Prostate gland (tissue), 2 donors: ENCODE results near the gene NINJ2. TPM values are rescaled to one million over a fixed set of nuclear protein-coding genes. Genes with fewer than 3 reads are reported as not detected.

ENCODE experiments used
- DNase-seq: peaks from one replicate; pipeline ENCODE4 v3.0.0-alpha.2; 2019; ENCODE audit warnings: low spot score
- H3K27ac ChIP-seq, 2 donors: fragments of 200-600 bp; sonication (generic); 2 replicates each; pipeline ENCODE4 v1.5.1; 2017 to 2019
- H3K27me3 ChIP-seq: fragments of 200-600 bp; sonication (generic); replicated peaks from 2 replicates; pipeline ENCODE4 v1.5.1; 2019; ENCODE audit not compliant: insufficient read depth
- H3K36me3 ChIP-seq, 2 donors: fragments of 200-600 bp; sonication (generic); 1 replicate in 1 of 2; 2 replicates in 1 of 2; pipeline versions ENCODE4 v1.5.1 to v1.8.1; 2017 to 2019
- H3K4me1 ChIP-seq: fragments of 200-600 bp; sonication (generic); replicated peaks from 2 replicates; pipeline ENCODE4 v1.5.1; 2019
- H3K4me3 ChIP-seq, 2 donors: fragments of 200-600 bp; sonication (generic); 2 replicates each; pipeline ENCODE4 v1.5.1; 2017 to 2019
- H3K9me3 ChIP-seq: fragments of 200-600 bp; sonication (generic); 2 replicates; pipeline ENCODE4 v1.5.1; 2017
- POLR2A ChIP-seq: fragments of 450-650 bp; IDR thresholded peaks from one replicate; pipeline ENCODE4 v1.6.1; 2016; ENCODE audit warnings: antibody characterized with exemption, mild to moderate bottlenecking
- POLR2AphosphoS5 ChIP-seq: sonication (generic); formaldehyde crosslinking; IDR thresholded peaks from one replicate; pipeline ENCODE4 v1.6.1; 2017; ENCODE audit warnings: antibody characterized with exemption
- WGBS: methylation state at CpG from one replicate; pipeline ENCODE4 v1.1.5; 2018; 5-methylcytosine and 5-hydroxymethylcytosine counted together
- intact Hi-C: fragments of 100-400 bp; cut with DNase I; formaldehyde crosslinking; loops from one replicate; pipeline ENCODE4 v1.14.2; 2022
- total RNA-seq, 2 donors: library from RNA; depleted of rRNA; stranded (reverse); fragments of >200 nt; gene quantifications; one replicate each; pipeline ENCODE4 v1.1.0, GENCODE V29; 2016
- TF ChIP-seq, protein P1 (sequence below), 4 experiments: fragments of 200-600 bp in 2 of 4; fragments of 450-650 bp in 2 of 4; sonication (generic) in 2 of 4; IDR thresholded peaks; 1 replicate in 3 of 4; 2 replicates in 1 of 4; pipeline ENCODE4 v1.5.1; 2016 to 2019; ENCODE audit warnings: antibody characterized with exemption in 4 of 4, mild to moderate bottlenecking in 2 of 4, moderate library complexity in 2 of 4

Gene NINJ2
- total RNA-seq, 2 donors from 2014 or later, result 1.1 to 17.3 TPM

DNA sequence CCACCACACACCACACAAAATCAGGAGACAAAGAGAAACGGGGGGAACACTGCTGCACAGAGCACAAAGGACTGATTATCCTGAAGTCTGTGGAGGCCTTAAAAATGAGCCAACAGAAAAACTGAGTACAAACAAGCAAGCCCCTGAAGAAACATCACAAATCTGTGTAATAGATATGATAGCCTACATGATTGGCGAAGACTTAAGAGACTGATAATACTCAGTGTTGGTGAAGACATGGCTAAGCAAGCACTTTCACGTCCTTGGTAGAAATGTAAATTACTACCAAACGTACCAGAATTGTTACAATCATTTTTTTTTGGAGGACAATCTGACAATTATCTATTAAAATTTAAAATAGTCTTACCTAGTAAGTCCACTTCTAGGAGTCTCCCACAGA is 74.6 kb downstream of the NINJ2 start:
- no peak for DNase-seq
- intact Hi-C loops, result no loop called here
- Histone ChIP-seq H3K27ac (no peak overlapping the region), H3K9me3 (no peaks in the 10 kb centered on the region), H3K4me3 (no peak overlapping the region), H3K27me3 (no peaks in the 10 kb centered on the region), H3K4me1 (no peaks in the 10 kb centered on the region), H3K36me3 (no peaks in the 10 kb centered on the region)
- TF ChIP-seq POLR2AphosphoS5, result no peak
- TF ChIP-seq, protein P1, sequence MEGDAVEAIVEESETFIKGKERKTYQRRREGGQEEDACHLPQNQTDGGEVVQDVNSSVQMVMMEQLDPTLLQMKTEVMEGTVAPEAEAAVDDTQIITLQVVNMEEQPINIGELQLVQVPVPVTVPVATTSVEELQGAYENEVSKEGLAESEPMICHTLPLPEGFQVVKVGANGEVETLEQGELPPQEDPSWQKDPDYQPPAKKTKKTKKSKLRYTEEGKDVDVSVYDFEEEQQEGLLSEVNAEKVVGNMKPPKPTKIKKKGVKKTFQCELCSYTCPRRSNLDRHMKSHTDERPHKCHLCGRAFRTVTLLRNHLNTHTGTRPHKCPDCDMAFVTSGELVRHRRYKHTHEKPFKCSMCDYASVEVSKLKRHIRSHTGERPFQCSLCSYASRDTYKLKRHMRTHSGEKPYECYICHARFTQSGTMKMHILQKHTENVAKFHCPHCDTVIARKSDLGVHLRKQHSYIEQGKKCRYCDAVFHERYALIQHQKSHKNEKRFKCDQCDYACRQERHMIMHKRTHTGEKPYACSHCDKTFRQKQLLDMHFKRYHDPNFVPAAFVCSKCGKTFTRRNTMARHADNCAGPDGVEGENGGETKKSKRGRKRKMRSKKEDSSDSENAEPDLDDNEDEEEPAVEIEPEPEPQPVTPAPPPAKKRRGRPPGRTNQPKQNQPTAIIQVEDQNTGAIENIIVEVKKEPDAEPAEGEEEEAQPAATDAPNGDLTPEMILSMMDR (IDR thresholded peaks at IDR 0.05), result no peak
- no peak for TF ChIP-seq POLR2A
- 92% methylated on average over 4 of the region's 4 CpGs for WGBS

DNA sequence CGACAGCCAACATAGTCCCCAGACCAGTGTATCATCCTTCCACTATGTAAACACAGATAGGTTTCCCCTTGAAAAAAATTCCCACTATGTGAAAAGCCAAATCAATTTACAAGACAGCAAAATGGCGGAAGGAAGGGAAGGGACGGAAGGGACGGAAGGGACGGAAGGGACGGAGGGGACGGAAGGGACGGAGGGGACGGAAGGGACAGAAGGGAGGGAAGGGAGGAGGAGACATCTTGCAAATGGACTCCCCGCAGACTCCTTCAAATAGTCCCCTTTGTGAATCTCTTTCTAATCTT is 75.3 kb downstream of the NINJ2 start:
- DNase-seq, result no peak
- H3K9me3 ChIP-seq, result no peaks in the 10 kb centered on the region
- H3K36me3 ChIP-seq, result no peaks in the 10 kb centered on the region
- intact Hi-C loops, result no loop called here
- no peak overlapping the region for H3K4me3 ChIP-seq
- H3K27me3 ChIP-seq, result no peaks in the 10 kb centered on the region
- 81% methylated on average over 10 of the region's 10 CpGs for WGBS
- H3K27ac ChIP-seq, result no peak overlapping the region
- no peak for TF ChIP-seq POLR2AphosphoS5
- TF ChIP-seq, protein P1 (IDR thresholded peaks at IDR 0.05), result no peak
- no peak for TF ChIP-seq POLR2A
- H3K4me1 ChIP-seq, result no peaks in the 10 kb centered on the region

DNA sequence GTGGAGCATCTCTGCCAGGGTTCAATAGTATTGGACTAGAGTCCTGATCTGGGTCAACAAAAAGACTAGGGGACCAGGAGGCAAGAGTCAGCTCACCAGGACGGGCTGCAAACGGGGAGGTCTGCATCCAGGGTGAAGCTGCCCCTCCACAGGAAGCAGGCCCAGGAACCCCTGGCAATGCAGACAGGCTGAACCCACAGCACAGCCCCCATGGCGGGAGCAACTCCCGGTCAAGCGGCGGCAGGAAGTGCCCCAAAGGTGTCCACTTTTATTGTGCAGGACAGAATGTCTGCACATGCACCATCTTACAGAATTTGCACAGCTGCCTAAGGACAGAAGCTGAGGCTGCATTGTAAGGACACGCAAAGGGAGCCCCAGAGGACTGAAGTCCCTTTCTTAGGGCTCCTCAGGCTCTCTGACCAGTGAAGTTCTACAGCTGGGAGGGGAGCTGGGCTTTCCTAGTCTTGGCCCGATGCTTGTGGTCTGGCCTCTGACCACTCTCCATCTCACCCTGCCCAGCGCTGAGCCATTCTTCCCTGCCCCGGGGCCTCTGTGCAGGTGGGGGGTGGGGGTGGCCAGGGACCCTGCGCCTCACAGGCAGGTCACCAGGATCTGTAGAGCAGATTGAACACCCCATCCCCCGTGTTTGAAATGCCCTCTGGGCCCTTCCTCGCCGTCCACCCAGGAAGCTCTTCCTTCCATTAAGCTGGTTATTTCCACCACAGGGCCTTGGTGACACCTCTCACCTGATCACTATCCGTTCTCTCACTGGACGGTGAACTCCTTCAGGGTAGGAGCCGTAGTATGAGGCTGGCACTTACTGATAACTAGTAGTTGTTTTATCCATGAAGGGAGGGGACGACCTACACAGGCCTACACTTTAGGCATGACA is 75.9 kb downstream of the NINJ2 start:
- no peaks in the 10 kb centered on the region for H3K36me3 ChIP-seq
- no peak for DNase-seq
- intact Hi-C loops, result no loop called here
- H3K4me1 ChIP-seq, result no peaks in the 10 kb centered on the region
- WGBS, result 83% methylated on average over 18 of the region's 18 CpGs
- TF ChIP-seq, protein P1 (IDR thresholded peaks at IDR 0.05), result no peak
- TF ChIP-seq POLR2AphosphoS5 (no peak), POLR2A (no peak)
- no peaks in the 10 kb centered on the region for H3K9me3 ChIP-seq
- H3K27ac ChIP-seq, result no peak overlapping the region
- no peak overlapping the region for H3K4me3 ChIP-seq
- no peaks in the 10 kb centered on the region for H3K27me3 ChIP-seq

DNA sequence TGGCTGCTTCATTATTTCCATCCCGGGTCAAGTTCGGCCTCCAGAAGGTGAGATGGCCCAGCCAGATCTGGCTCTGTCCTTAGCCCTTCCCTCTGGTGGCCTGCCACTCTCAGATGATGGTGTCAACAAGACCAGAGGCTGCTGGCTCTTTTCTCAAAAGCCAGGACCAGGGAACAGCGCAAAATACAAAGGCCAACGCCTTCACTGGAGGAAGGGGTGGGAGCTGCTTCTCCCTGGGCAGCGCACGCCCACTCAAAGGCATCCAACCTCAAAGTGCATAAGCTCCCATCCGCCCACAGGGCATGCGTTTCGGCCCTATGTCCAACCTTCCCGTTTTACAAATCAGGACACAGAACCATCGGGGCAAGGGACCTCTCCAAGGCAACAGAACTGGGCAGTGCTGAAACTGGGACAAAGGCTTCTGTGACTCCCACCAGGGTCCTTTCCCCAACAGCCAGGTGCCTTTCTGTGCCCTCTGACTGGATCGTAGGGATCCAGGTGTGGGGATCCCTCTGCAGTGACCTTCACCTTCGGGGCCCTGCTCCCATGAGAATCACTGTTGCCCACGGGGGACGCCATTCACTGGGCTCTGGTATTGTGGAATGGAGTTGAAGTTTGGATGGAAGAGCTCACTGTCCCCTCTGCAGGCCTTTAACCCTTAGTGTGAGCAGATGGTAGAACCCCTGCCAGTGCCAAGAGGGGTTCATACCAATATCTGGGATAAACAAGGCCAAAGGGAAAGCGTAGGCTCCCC is 76.8 kb downstream of the NINJ2 start:
- no peaks in the 10 kb centered on the region for H3K27me3 ChIP-seq
- 90% methylated on average over 16 of the region's 16 CpGs for WGBS
- no peaks in the 10 kb centered on the region for H3K4me1 ChIP-seq
- no peak overlapping the region for H3K4me3 ChIP-seq
- H3K36me3 ChIP-seq, result no peaks in the 10 kb centered on the region
- intact Hi-C loops, result no loop called here
- H3K27ac ChIP-seq, result no peak overlapping the region
- no peaks in the 10 kb centered on the region for H3K9me3 ChIP-seq
- no peak for TF ChIP-seq POLR2A
- TF ChIP-seq, protein P1 (IDR thresholded peaks at IDR 0.05), result no peak
- TF ChIP-seq POLR2AphosphoS5, result no peak
- DNase-seq, result no peak
